ENCODE results near the gene BOLL. TPM values are rescaled to one million over a fixed set of nuclear protein-coding genes. Genes with fewer than 3 reads are reported as not detected.

BOLL gene
- total RNA-seq, 4 donors from 2014 or later, result not detected

DNA sequence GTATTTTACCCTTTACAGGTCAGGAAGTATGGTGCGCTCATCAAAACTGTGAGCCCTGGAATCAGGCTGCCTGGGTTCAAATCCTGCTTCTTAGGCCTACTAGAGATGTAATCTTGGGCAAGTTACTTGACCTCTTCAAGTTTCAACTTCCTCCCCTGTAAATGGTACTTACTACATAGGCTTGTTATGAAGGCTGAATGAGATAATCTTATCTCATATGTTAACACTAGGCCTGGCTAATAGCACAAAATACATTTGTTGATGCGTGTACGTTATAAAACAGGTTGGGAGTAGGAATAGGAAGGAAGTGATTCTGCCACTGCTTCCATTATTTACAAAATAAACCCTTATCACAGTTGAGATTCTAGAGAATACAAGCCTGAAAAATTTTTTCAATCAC is 108.1 kb downstream of the BOLL start:
- WGBS, 2 donors (ENCODE audit: low coverage in 1 of 2), result 92 to 95% methylated on average over 2 to 3 of the region's 3 CpGs
- intact Hi-C loops (cut with DNase I; ENCODE audit: low total_unique reads), result no loop called here
- Histone ChIP-seq H3K36me3 (no peaks in the 10 kb centered on the region), H3K4me3 (no peak overlapping the region), H3K9me3 (no peaks in the 10 kb centered on the region), H3K4me1 (no peaks in the 10 kb centered on the region), H3K27me3 (no peaks in the 10 kb centered on the region), H3K27ac (no peak overlapping the region)
- DNase-seq, result no peak
- in situ Hi-C loops (cut with MboI; ENCODE audit: low pct_ligation_motif_present in 1 of 4, low pct_unique_long_range_greater_than_20kb in 1 of 4, low sequenced_read_pairs in 3 of 4), result no loop called here
- no peak for TF ChIP-seq POLR2AphosphoS5 (IDR thresholded peaks at IDR 0.05)
- no peak for TF ChIP-seq EP300 (IDR thresholded peaks at IDR 0.05; ENCODE audit: low read depth)
- TF ChIP-seq POLR2A (IDR thresholded peaks at IDR 0.05), result no peak
- TF ChIP-seq, protein P1, sequence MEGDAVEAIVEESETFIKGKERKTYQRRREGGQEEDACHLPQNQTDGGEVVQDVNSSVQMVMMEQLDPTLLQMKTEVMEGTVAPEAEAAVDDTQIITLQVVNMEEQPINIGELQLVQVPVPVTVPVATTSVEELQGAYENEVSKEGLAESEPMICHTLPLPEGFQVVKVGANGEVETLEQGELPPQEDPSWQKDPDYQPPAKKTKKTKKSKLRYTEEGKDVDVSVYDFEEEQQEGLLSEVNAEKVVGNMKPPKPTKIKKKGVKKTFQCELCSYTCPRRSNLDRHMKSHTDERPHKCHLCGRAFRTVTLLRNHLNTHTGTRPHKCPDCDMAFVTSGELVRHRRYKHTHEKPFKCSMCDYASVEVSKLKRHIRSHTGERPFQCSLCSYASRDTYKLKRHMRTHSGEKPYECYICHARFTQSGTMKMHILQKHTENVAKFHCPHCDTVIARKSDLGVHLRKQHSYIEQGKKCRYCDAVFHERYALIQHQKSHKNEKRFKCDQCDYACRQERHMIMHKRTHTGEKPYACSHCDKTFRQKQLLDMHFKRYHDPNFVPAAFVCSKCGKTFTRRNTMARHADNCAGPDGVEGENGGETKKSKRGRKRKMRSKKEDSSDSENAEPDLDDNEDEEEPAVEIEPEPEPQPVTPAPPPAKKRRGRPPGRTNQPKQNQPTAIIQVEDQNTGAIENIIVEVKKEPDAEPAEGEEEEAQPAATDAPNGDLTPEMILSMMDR (IDR thresholded peaks at IDR 0.05), result no peak

Other genes with a start within 250 kb of the BOLL start
- gene RFTN2, start 109.7 kb downstream of the BOLL start, total RNA-seq, result 1 to 10 TPM in 2 of 4 donors, under 1 TPM in 1, not detected in 1; 0.80 to 2.6 (median 1.7) TPM
- gene MARS2, start 80.0 kb downstream of the BOLL start, total RNA-seq, result 10 to 100 TPM in 2 of 4 donors, 1 to 10 TPM in 2; 4.4 to 14.4 (median 7.9) TPM
- gene PLCL1, start 19.3 kb upstream of the BOLL start, total RNA-seq, result 1 to 10 TPM in 3 of 4 donors, under 1 TPM in 1; 0.20 to 7.1 (median 5.3) TPM

All from transverse colon (tissue), 4 donors.